HG03460 (cell line): ENCODE results near the gene C11orf97.
A peak's percentile ranks its signal among the peaks of the same experiment; 100 is the strongest.
"Not testable (repeated sequence)": the region's sequence is repeated elsewhere in the genome, so short reads cannot be mapped to it uniquely, and the experiment has no call there.

Experiments used
- ATAC-seq: cut with Tn5 transposase; IDR thresholded peaks from one replicate; pipeline ENCODE4 v1.9.1; 2021; ENCODE audit not compliant: unreplicated experiment

C11orf97 gene, protein sequence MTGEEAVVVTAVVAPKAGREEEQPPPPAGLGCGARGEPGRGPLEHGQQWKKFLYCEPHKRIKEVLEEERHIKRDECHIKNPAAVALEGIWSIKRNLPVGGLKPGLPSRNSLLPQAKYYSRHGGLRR

DNA sequence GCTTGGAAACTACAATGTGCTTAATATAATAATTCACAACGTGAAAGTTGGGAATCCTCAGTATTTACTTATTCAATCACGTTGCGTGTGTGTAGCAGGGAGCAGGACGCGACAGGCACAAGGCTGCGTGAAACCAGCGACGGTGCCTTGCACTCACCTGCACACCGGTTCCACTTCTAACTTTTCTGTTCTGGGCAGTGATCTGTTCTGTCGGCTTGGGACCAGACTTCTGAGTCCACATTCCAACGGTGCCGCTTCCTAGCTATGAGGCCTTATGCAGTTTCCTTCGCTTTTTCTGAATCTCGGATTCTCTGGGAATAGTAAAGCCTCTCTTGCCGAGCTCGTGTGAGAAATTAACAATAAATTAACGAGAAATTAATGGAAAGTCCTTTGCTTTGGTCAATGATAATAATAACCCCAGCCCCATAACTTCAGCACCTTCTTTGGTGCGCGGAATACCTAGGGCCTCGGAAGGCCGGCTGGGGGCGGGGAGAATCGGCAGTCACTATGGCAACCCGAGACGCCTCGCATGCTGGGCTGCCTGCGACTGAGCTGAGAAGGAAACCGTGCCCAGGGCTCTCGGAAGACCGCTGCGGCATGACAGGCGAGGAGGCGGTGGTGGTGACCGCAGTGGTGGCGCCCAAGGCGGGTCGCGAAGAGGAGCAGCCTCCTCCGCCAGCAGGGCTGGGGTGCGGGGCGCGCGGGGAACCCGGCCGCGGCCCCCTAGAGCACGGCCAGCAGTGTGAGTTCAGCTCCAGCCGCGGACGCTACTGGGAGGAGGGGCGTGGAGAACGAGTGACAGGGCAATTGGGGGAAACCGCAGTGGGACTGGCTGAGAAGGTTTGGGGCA, at the start of gene C11orf97:
TSS of gene C11orf97 (plus strand) at position 530 of the 850 bp plus-strand sequence. CDS start at position 598, 68 bp downstream.
- peak; percentile 86 for ATAC-seq

DNA sequence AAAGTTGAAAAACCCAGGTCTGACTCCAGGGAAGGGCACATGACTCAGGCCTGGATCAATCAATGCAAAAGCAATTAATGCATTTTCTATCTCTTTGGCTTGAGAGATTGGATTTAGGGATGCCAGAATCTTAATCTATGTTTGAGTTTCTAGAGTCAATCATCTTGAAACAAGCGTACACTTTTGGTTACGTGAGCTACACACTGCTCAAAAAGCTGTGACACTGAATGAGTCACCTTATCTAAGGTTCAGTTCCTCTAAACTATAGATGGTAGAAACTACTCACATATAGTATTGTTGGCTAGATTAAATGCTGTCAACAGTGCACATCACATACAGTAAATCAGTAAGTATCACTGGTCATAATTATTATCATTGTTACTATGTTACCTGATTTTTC, 42.8 kb upstream of the C11orf97 start:
- ATAC-seq: peak; percentile 88

DNA sequence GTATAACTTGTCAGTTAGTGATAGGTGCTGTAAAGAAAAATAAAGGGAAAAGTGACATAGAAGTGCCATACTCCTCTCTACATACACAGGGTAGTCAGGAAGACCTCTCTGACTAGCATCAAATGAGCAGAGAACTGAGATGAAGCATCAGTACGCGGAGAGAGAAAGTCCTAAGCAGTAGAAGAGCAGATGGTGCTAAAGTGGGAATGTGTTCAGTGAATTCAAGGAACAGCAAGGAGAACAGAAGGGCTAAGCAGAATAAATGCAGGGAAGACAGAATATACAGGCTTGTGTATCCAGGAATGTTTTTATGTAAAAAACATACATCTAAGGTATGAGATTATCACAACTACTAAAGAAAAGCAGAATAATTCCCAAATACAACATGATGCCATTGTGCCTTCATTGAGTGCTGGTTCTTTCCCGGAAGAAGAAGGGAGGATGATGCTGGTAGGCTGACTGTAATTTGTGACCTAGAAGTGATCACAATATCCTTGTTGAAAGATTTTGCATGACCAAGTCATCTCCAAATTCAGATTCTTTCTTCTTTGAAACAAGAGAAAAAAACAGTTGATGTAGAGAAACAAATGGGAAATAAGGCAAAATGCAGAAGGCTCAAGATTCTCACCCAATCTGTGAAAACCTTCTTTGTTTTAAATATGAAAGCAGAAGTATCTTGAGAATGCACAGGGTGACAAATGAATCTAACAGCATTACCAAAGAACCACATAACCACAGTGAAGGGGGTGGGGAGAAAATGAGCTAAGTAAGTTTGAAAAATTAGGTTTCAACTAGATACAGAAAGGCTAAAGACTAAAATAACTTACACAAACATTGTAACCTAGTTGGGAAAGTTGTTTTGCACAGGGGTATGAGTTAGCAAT, 39.1 kb upstream of the C11orf97 start:
- ATAC-seq: peak; percentile 78

DNA sequence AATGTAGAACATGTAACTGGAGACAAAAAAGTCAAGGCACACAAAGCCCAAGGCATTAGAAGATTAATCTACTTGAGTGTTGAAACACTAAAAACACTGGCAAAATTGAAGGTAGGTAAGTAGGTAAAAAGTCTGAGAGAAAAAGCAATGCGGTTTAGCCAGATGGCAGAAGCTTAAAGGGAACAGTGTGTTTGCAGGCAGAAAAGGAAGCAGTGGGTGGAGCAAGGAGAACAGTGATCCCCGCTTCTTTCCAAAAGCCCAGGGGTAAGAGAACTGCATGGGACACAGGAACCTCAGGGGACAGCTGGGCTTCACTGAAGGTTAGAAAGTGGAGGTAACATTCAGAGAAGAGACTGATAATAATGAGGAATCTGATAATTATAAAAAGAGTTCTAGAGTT, 34.6 kb upstream of the C11orf97 start:
- no peak for ATAC-seq

DNA sequence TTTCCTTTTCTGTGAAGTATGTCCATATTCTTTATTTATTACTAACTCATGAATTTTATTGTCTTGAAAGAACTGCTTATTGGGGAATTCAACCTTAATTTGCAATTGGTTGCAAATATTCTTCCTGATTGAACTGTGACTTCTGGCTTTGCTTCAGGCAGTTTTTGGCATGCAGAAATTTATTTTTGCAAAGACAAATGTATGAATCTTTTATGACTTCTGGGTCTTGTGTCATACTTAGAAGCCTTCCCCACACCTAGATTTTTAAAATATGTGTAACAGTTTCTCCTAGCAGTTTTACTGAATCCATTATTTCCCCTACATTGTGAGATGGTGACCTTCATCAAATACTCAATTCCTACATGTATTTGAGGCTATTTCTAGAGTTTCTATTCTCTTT, 30.9 kb upstream of the C11orf97 start:
- no peak for ATAC-seq

DNA sequence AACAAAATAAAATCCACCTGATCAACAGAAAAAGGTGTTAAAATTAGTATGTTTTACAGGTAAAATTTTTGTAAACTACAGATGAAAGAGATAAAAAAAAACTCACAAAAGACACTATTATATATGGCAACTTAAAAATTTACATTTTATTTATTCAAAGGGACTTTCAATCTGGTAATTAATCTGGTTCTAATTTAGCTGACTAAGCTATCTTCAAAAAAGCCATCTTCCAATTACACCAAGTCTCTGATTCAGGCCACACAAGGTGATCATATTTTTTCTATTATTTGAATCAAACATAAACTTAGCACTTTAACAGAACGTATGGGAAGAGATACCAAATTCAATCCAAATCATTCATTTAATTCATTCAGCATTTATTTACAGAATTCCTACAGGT, 26.2 kb upstream of the C11orf97 start:
- ATAC-seq: no peak

DNA sequence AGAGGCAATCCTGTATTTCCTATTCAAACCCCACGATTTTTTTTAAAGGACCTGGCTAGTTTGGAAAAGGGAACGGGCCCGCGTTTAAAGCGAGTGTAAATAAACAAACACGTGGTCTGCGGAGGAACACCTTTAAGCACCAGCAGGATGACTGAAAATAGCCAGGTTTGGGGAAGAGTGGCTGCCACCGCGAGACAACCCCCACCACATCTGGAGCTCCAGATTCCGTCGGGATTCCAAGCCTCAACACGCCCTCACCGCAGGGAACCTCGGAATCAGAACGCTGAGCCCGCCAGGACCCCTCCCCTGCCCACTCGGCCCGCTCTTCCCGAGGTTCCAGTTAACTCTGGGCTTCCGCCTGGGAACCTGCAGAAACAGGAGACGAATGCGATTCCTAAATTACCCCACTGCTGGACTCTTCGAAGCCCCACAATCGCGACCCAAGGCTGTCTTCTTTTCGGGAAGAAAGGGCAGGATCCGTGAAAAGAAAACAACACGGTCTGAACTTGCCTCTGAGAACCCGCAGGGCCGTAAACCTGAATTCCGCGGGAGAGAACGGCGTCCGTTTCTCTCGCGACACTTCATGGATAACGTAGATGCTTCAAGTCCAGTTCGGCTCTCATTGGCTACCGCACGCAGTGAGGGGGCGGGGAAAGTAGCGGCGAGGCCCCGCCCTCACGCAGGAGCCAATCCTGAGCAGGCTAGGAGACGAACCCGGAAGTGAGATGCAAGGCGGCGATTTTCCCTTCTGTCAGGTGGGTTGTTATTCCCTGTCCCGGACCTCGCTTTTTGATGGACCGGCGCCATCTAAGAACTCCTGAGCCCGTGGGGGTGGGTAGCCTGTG, 18.8 kb upstream of the C11orf97 start, which contains the start of the genes ANKRD49 and MRE11:
TSS of gene ANKRD49 (plus strand) at position 704 of the 845 bp plus-strand sequence. CDS start 2,710 bp downstream, outside the sequence.
TSS of gene MRE11 (minus strand) at position 564 of the 845 bp plus-strand sequence. CDS start 1,043 bp downstream, outside the sequence.
- peak; percentile 99 for ATAC-seq

DNA sequence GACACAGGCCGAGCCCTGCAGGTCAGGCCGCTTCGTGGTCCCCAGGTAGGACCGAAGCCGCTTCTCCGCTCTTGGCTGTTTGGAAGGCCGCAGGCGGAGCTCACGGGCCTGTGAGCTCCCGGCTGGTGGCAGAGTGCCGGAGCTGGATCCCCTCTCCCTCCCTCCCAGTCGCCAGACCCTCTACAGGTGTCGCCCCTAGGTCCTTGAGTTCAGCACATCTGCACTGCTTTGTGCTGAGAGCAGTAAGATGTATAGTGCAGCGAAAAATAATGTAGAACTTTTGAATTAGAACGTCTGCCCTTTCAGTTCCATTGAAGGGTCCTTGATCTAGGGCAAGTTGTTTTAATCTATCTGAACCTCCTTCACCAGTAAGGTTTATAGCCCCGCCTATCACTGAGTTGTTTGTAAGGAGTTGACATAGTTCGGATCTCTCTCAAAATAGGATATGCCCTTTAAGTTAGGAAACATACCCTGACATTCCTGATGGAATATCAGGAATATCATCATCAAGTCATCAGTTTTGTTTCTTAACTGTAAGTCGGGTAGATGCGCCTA, 18.1 kb upstream of the C11orf97 start:
- peak; percentile 51 for ATAC-seq

DNA sequence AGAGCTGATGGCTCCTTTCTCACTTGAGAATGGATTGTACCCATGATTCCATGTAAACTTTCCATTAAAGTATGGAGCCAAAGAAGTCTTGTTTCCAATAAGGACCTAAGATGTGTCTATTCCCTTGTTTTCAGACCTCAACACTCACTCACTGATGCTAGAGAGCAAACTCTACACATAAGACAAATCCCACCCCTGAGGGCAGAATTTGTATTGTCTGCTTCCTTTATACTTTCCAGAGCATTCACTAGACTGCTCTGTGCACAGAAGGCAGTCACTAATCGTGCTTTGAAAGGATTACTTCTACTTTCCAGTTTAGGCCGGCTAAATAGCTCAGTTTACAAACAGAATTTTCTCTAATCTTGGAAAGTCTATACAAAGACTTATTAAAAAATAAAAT, 12.1 kb upstream of the C11orf97 start:
- no peak for ATAC-seq

DNA sequence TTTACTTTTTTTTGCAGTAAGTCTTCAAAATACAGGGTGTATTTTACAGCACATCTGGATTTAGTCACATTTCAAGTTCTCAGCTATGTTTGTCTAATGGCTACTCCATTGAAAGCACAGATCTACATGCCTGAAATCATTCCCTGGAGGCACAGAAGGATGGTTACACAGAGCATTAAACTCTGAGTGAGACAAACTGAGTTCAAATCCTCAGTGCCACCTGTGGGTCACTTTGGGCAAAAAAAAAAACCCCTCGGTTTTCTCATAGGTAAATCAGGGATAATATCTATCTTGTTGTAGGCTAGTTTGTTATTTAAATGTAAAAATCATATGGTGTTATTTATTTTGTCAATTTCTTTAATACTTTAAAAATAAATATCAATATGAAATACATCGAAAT, 10.7 kb upstream of the C11orf97 start:
- ATAC-seq: no peak

DNA sequence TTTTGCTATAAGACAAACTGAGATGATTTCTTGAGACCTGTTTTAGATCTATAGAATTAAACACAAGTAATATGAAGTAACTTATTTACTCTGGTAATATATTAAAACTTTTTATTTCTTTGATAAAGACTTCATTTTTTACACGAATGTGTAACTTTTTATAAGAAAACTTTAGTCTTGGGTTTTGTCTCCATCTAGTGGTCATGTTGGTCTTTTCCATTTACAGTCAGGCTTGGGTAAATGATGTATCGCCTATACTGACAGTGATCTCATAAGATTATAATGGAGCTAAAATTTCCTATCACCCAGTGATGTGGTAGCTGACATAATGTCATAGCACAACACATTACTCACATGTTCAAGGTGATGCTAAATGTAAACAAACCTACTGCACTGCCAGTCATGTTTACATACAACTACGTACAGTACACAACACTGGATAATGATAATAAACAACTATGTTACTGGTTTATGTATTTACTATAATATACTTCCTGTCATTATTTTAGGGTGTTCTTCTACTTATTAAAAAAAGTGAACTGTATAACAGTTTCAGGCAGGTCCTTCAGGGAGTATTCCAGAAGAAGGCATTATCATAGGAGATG, 7.5 kb upstream of the C11orf97 start:
- no peak for ATAC-seq

DNA sequence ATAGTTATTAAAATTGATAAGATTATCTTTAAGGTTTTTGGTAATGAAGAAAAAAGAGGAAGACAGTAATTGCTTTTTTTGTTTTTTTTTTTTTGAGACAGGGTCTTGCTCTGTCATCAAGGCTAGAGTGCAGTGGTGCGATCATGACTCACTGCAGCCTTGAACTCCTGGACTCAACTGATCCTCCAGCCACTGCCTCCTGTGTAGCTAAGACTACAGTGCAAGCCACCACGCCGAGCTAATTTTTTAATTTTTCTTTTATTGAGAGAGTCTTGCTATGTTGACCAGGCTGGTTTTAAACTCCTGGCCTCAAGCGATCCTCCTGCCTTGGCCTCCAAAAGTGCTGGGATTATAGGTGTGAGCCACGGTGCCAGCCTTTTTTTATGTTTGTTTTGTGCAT, 5.7 kb upstream of the C11orf97 start:
- ATAC-seq: not testable (repeated sequence)

DNA sequence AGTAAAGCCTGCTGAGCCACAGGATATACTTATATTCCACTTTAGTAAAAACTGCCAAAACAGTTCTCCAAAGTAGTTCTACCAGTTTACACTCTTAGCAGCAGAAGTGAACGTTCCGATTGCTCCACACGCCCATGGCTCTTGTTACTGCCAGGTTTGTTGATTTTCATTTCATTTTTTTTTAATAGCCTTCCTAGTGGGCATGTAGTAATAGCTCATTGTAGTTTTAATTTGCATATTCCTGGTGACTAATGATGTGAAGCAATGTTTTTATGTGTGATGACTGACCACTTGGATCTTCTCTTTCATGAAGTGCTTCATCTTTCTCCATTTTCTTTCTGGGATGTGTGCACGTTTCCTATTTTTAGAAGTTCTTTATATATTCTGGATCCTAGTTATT, 4.8 kb upstream of the C11orf97 start:
- no peak for ATAC-seq

DNA sequence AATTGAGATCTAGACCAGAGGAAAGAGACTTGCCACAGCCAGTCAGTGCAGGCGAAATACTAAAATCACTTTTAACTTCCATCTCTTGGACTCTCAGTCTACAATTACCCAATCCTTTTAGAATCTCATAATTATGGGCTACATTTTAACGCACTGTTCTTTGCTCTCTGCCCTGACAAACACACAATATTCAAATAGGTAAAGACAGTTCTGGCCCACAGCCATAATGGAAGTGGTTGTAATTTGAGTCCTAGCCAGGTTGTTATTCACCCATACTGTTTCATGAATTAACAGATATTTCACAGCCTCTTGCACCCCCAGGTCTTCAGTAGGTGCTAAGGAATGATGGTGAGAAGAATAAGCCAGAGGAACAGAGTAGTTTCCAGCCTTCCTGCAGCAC, 830 bp downstream of the C11orf97 start:
- no peak for ATAC-seq

DNA sequence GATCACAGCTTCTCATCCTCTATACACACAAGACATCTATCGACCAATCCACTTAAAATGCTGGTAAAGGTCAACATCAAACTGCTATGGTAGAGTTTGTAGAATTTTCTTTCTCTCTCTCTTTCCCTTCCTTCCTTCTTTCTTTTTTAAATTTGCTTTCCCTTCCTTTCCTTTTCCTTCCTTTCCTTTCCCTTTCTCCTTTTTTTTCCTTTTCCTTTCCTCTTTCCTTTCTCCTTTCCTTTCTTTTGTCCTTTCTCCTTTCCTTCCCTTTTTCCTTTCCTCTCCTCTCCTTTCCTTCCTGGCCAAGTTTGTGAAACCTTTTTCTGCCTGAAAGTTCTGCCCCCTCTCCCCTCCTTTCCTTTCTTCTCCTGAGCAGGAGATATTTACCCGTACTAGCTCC, 3.1 kb downstream of the C11orf97 start:
- ATAC-seq: no peak

DNA sequence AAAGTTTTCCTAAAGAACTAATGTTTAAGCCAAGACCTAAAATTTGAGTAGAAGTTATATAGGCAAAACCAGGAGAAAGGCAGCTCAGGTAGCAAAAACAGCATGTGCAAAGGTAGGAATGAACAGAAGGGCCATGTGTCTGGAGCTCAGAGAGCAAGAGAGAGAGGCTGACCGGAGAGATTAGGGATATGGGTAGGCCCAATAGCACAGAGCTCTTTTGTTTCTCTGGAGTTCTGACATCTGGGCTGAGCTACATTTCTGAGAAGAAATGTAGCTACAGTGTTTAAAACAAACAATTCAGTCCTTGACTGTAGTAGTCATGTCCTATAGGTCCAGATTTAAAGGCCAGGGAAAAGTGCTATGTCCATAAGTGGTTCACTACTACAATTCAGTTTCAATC, 4.5 kb downstream of the C11orf97 start:
- no peak for ATAC-seq

DNA sequence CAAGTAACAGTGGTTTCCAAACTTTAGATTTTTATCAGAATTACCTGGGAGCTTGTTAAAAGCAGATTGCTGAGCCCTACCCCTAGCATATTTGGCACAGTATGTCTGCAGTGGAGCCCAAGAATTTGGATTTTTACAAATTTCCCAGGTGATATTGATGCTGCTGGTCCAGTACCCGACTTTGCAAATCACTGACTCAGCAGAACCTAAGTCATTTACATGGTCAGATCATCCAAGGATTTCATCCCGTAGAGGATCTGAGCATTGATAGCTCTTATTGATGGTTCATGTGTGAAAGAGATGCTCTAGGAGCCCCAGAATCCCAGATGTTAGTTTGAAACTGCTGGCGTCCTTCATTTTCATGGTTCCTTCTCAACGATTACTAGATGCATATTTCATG, 6.0 kb downstream of the C11orf97 start:
- ATAC-seq: no peak

DNA sequence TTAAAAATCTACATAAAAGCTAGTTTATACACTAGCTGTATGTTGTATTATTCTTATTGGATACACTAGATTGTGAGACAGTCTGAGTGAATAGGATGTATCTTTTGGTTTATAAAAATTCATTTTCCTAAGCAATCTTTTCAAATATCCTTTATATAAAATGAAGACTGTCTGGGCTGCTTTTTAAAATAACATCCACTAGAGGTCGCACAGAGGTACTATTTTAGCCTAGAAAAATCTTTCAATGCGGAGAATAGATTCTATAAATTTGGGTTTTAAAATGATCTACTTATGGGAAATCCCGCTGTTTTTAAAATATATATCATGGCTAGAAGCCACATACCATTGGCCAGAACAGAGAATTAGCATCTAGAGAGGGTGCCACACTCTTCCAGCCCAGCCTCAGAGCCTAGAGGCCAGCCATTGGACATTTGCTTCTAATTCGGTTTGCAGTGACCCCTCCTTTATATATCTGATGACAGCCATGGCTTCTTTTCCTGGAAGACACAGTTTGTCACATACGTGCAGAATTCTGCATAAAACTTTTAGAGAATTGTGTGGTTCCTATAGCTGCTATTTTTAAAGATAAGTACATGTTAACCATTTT, 7.3 kb downstream of the C11orf97 start:
- ATAC-seq: no peak

DNA sequence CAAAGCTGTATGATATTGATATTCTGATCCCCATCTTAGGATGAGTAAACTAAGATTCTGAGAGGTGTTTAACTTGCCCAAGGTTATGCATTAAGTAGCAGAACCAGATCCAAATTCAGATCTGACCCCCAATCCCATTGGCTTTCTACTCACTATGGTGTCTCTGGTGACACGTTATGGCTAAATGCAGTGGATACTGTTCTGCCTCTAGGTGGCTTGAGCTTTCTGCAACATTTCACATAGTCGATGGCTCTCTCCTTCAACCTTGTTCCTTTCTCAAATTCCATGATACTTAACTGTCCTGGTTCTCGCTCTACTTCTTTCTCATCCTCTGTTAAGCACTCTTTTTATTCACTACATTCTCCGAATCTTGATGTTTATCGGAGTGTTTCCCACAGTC, 9.4 kb downstream of the C11orf97 start:
- ATAC-seq: no peak
